ENCODE data around the gene HBG1. TPM values are rescaled to one million over a fixed set of nuclear protein-coding genes. Genes with fewer than 3 reads are reported as not detected.
"Not testable (repeated sequence)": the region's sequence is repeated elsewhere in the genome, so short reads cannot be mapped to it uniquely, and the experiment has no call there.

The HBG1 gene
- total RNA-seq, 4 donors from 2014 or later = not detected

- no peaks in the 10 kb centered on the region for H3K9me3 ChIP-seq
- no peaks in the 10 kb centered on the region for H3K27me3 ChIP-seq
- H3K4me1 ChIP-seq = no peaks in the 10 kb centered on the region
- in situ Hi-C loops (cut with MboI; ENCODE audit: low sequenced_read_pairs in 4 of 4) = no loop called here
- DNase-seq = no peak
- ATAC-seq = no peak
- no peak overlapping the region for H3K27ac ChIP-seq
- no peaks in the 10 kb centered on the region for H3K36me3 ChIP-seq
- intact Hi-C loops (cut with DNase I; ENCODE audit: low total_unique reads) = no loop called here
- no peak for TF ChIP-seq CTCF (IDR thresholded peaks at IDR 0.05 in 4 of 5, conservative IDR thresholded peaks at IDR 0.05 in 1 of 5)
- no peak for TF ChIP-seq POLR2A (IDR thresholded peaks at IDR 0.05)
- H3K4me3 ChIP-seq = no peak overlapping the region
Measured at GRCh38 chr11:5257296-5257695, 7.6 kb upstream of the HBG1 start.

- DNase-seq; H3K27me3 ChIP-seq; intact Hi-C loops (cut with DNase I; ENCODE audit: low total_unique reads); H3K4me1 ChIP-seq; H3K27ac ChIP-seq; ATAC-seq; in situ Hi-C loops (cut with MboI; ENCODE audit: low sequenced_read_pairs in 4 of 4); H3K4me3 ChIP-seq; H3K36me3 ChIP-seq; H3K9me3 ChIP-seq: not testable (repeated sequence)
Measured at GRCh38 chr11:5254646-5255413, 5.2 kb upstream of the HBG1 start, which contains the start of gene HBG2. HBG2 (minus strand) TSS chr11:5254781; CDS start chr11:5254728, 53 bp downstream.

GRCh38 chr11:5254023-5254422 lies 4.4 kb upstream of the HBG1 start:
- ATAC-seq; H3K27me3 ChIP-seq; H3K27ac ChIP-seq; H3K4me1 ChIP-seq; intact Hi-C loops (cut with DNase I; ENCODE audit: low total_unique reads); DNase-seq; H3K9me3 ChIP-seq; in situ Hi-C loops (cut with MboI; ENCODE audit: low sequenced_read_pairs in 4 of 4); H3K4me3 ChIP-seq; H3K36me3 ChIP-seq: not testable (repeated sequence)

GRCh38 chr11:5253440-5253839 lies 3.8 kb upstream of the HBG1 start:
- in situ Hi-C loops (cut with MboI; ENCODE audit: low sequenced_read_pairs in 4 of 4); H3K27ac ChIP-seq; ATAC-seq; DNase-seq; H3K4me3 ChIP-seq; H3K9me3 ChIP-seq; H3K36me3 ChIP-seq; intact Hi-C loops (cut with DNase I; ENCODE audit: low total_unique reads); H3K4me1 ChIP-seq; H3K27me3 ChIP-seq: not testable (repeated sequence)

GRCh38 chr11:5252919-5253265 lies 3.2 kb upstream of the HBG1 start:
- H3K36me3 ChIP-seq = no peaks in the 10 kb centered on the region
- in situ Hi-C loops (cut with MboI; ENCODE audit: low sequenced_read_pairs in 4 of 4) (no loop called here), intact Hi-C loops (cut with DNase I; ENCODE audit: low total_unique reads) (no loop called here)
- no peak overlapping the region for H3K27ac ChIP-seq
- no peaks in the 10 kb centered on the region for H3K4me1 ChIP-seq
- TF ChIP-seq CTCF (IDR thresholded peaks at IDR 0.05 in 4 of 5, conservative IDR thresholded peaks at IDR 0.05 in 1 of 5) = no peak
- no peak for TF ChIP-seq POLR2A (IDR thresholded peaks at IDR 0.05)
- no peaks in the 10 kb centered on the region for H3K9me3 ChIP-seq
- DNase-seq (no peak), ATAC-seq (no peak)
- H3K27me3 ChIP-seq = no peaks in the 10 kb centered on the region
- H3K4me3 ChIP-seq = no peak overlapping the region

- Histone ChIP-seq H3K27ac (no peak overlapping the region), H3K9me3 (no peaks in the 10 kb centered on the region), H3K36me3 (no peaks in the 10 kb centered on the region), H3K27me3 (no peaks in the 10 kb centered on the region), H3K4me1 (no peaks in the 10 kb centered on the region), H3K4me3 (no peak overlapping the region)
- ATAC-seq (no peak), DNase-seq (no peak)
- in situ Hi-C loops (cut with MboI; ENCODE audit: low sequenced_read_pairs in 4 of 4) = no loop called here
- intact Hi-C loops (cut with DNase I; ENCODE audit: low total_unique reads) = no loop called here
- TF ChIP-seq POLR2A (IDR thresholded peaks at IDR 0.05) = no peak
- no peak for TF ChIP-seq CTCF (IDR thresholded peaks at IDR 0.05 in 4 of 5, conservative IDR thresholded peaks at IDR 0.05 in 1 of 5)
Measured at GRCh38 chr11:5252192-5252918, 2.7 kb upstream of the HBG1 start.

Measured in gastrocnemius medialis (tissue), 4 donors.